Smooth muscle cell (in vitro differentiated cells): ENCODE data around the gene NOL8. TPM values are rescaled to one million over a fixed set of nuclear protein-coding genes. Genes with fewer than 3 reads are reported as not detected.
A peak's percentile ranks its signal among the peaks of the same experiment; 100 is the strongest.

Experiments used
- microRNA-seq: library from miRNA; unstranded; fragments of <30 nt; microRNA quantifications from one replicate; pipeline ENCODE4, GENCODE V29; 2016; ENCODE audit warnings: borderline number of aligned reads
- polyA plus RNA-seq: library from polyadenylated mRNA; unstranded; fragments of >200 nt; fragmentation: Nextera tagmentation; extraction: Ambion mirVana; gene quantifications from 2 replicates; pipeline ENCODE4 v1.2.1, GENCODE V29; 2016
- small RNA-seq: library from RNA; depleted of rRNA; stranded (forward); fragments of <200 nt; gene quantifications from one replicate; pipeline ENCODE3, GENCODE V24; 2014
- total RNA-seq: library from RNA; depleted of rRNA; stranded (reverse); fragments of >200 nt; gene quantifications from 2 replicates; pipeline ENCODE4 v1.2.3, GENCODE V29; 2014

NOL8 gene
- total and polyA plus RNA-seq, 2 experiments from 2014 or later, result 15.1 to 21.3 TPM

Small RNAs within 50 kb of the gene (microRNA-seq; reads per million reads assigned to microRNA genes)
- gene MIR3651, result 3.5 reads per million

Small RNAs within 50 kb of the gene (small RNA-seq; reads per million reads assigned to genes)
- gene MIR3651 (not detected), gene SNORA84 (1.0 reads per million, percentile 31 among the genes with 10 or more reads in this experiment)

Other genes with a start within 250 kb of the NOL8 start
- gene SPTLC1, start 209.9 kb downstream of the NOL8 start, total RNA-seq, result 153 and 168 TPM in 2 replicates
- 71.4 and 75.6 TPM in 2 replicates for gene SPTLC1, start 209.9 kb downstream of the NOL8 start, polyA plus RNA-seq
- gene IARS1, start 31.7 kb downstream of the NOL8 start, total RNA-seq, result 150 and 208 TPM in 2 replicates
- 85.0 and 93.0 TPM in 2 replicates for gene IARS1, start 31.7 kb downstream of the NOL8 start, polyA plus RNA-seq
- 4.2 and 10.8 TPM in 2 replicates for gene CENPP, start 603 bp upstream of the NOL8 start, total RNA-seq
- gene CENPP, start 603 bp upstream of the NOL8 start, polyA plus RNA-seq, result 12.1 and 17.5 TPM in 2 replicates
- gene OGN, start 79.2 kb upstream of the NOL8 start, total RNA-seq, result 27.4 and 67.9 TPM in 2 replicates
- gene OGN, start 79.2 kb upstream of the NOL8 start, polyA plus RNA-seq, result 11.2 and 27.8 TPM in 2 replicates
- gene OMD, start 99.1 kb upstream of the NOL8 start, total RNA-seq, result not detected in 2 replicates
- 0.17 TPM in 1 of 2 replicates, not detected in the other for gene OMD, start 99.1 kb upstream of the NOL8 start, polyA plus RNA-seq
- 17.0 and 42.9 TPM in 2 replicates for gene ASPN, start 157.2 kb upstream of the NOL8 start, total RNA-seq
- 9.1 and 30.0 TPM in 2 replicates for gene ASPN, start 157.2 kb upstream of the NOL8 start, polyA plus RNA-seq
- 0.27 and 0.85 TPM in 2 replicates for gene ECM2, start 210.6 kb upstream of the NOL8 start, total RNA-seq
- 0.37 and 0.50 TPM in 2 replicates for gene ECM2, start 210.6 kb upstream of the NOL8 start, polyA plus RNA-seq